Nephron (organoid): ENCODE measurements around the gene NR2F1.

Source experiments
- H3K27ac Mint-ChIP-seq, 3 experiments: 2 replicates each; pipeline ENCODE4 v1.8.0; 2020; ENCODE audit warnings: mixed read lengths in 3 of 3, mild to moderate bottlenecking in 2 of 3, moderate library complexity in 1 of 3
- H3K27me3 Mint-ChIP-seq: 2 replicates; pipeline ENCODE4 v1.8.0; 2021; ENCODE audit warnings: low read depth, mild to moderate bottlenecking, moderate library complexity, mixed read lengths
- H3K36me3 Mint-ChIP-seq: 2 replicates; pipeline ENCODE4 v1.8.0; 2020; ENCODE audit warnings: low read depth, mixed read lengths
- H3K4me1 Mint-ChIP-seq: 2 replicates; pipeline ENCODE4 v1.8.0; 2020; ENCODE audit warnings: mixed read lengths
- H3K4me3 Mint-ChIP-seq, 3 experiments: 2 replicates each; pipeline ENCODE4 v1.8.0; 2020; ENCODE audit warnings: mild to moderate bottlenecking in 3 of 3, mixed read lengths in 3 of 3, moderate library complexity in 2 of 3
- H3K9me3 Mint-ChIP-seq: 2 replicates; pipeline ENCODE4 v1.8.0; 2020; ENCODE audit warnings: mixed read lengths
- TF ChIP-seq, protein P1 (sequence below), 3 experiments: fragments of 200-600 bp; sonication (generic); IDR thresholded peaks; one replicate each; pipeline ENCODE4 v1.5.0; 2021; ENCODE audit warnings: antibody characterized with exemption in 3 of 3; ENCODE audit not compliant: unreplicated experiment in 3 of 3

The NR2F1 gene

GRCh38 chr5:93577854-93578812, 4.9 kb upstream of the NR2F1 start:
- Mint-ChIP-seq H3K4me1 (peaks cover 52% of the 10 kb centered on the region), H3K36me3 (no peaks in the 10 kb centered on the region), H3K27ac (peak overlapping the region in 2 of 3 experiments; percentile 98 to 99), H3K9me3 (no peaks in the 10 kb centered on the region), H3K4me3 (no peak overlapping the region), H3K27me3 (peaks cover 54% of the 10 kb centered on the region)
- TF ChIP-seq, protein P1, sequence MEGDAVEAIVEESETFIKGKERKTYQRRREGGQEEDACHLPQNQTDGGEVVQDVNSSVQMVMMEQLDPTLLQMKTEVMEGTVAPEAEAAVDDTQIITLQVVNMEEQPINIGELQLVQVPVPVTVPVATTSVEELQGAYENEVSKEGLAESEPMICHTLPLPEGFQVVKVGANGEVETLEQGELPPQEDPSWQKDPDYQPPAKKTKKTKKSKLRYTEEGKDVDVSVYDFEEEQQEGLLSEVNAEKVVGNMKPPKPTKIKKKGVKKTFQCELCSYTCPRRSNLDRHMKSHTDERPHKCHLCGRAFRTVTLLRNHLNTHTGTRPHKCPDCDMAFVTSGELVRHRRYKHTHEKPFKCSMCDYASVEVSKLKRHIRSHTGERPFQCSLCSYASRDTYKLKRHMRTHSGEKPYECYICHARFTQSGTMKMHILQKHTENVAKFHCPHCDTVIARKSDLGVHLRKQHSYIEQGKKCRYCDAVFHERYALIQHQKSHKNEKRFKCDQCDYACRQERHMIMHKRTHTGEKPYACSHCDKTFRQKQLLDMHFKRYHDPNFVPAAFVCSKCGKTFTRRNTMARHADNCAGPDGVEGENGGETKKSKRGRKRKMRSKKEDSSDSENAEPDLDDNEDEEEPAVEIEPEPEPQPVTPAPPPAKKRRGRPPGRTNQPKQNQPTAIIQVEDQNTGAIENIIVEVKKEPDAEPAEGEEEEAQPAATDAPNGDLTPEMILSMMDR (IDR thresholded peaks at IDR 0.05; ENCODE audit: unreplicated experiment in 3 of 3): no peak

DNA sequence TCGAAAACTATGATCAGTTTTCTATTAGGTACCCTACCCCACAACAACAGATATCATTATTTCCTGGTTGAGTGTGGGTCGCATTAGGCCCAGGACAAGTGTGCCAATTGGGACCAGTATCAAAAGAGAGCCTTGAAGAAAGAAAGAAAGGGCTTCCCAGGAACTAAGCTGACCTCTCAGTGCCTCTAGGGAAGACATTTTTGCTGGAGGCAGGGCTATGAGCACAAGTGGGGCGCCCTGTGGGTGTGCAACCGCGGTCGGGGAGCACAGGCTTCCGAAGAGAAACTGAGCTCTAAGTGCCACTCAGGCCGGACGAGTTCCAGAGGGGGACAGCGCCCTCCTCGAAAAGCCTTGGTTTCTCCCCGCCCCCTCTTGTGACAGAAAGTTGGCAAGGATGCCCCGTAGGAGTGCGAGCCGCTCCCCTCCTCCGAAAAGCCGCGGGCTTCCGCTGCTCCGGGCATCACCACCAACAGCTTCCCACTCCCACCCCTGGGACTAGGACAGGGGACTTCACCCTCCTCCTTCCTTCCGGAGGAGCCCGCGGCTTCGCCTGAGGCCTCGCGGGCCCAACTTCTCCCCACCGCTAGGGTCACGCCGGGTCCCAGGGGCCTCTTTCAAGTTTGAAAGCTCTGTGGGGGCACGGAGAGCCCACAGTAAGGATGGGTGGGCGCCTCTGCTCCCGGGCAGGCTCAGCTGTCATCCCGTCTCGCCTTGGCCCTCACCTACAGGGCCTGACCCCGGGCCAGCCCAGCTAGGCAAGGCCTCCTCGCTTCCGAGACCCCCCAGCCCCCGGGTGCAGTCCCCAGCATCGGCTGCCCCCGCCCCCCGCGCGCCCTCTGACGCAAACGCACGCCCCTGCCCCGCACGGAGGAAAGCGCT, 4.0 kb upstream of the NR2F1 start:
- TF ChIP-seq, protein P1 (IDR thresholded peaks at IDR 0.05; ENCODE audit: unreplicated experiment in 3 of 3): no peak
- Mint-ChIP-seq H3K4me3 (no peak overlapping the region), H3K27me3 (peaks cover 49% of the 10 kb centered on the region), H3K27ac (peak overlapping the region in 2 of 3 experiments; percentile 98 to 99), H3K4me1 (peaks cover 43% of the 10 kb centered on the region), H3K9me3 (peaks cover 4% of the 10 kb centered on the region), H3K36me3 (peaks cover 4% of the 10 kb centered on the region)

DNA sequence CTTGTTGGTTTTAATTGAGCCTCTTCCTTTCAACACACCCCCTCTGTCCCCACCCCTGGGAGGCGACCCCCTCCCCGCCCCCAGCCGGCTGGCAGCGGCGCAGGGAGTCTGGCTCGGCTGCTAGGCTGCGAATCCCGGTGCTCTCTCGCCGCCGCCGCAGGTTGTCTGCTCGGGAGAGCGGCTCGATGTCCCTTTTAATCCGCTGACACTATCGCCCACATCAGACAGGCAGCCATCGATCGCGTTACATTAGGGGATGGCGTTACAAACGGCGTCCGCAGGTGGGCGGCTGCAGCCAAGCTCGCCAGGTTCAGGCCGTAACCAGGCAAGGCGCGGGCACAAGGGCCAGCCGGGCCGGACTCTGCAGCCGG, 3.3 kb upstream of the NR2F1 start:
- Mint-ChIP-seq H3K4me3 (no peak overlapping the region), H3K27ac (peak overlapping the region in 1 of 3 experiments; percentile 68), H3K4me1 (peaks cover 37% of the 10 kb centered on the region), H3K27me3 (peaks cover 43% of the 10 kb centered on the region), H3K9me3 (peaks cover 4% of the 10 kb centered on the region), H3K36me3 (peaks cover 4% of the 10 kb centered on the region)
- TF ChIP-seq, protein P1 (IDR thresholded peaks at IDR 0.05; ENCODE audit: unreplicated experiment in 3 of 3): no peak

DNA sequence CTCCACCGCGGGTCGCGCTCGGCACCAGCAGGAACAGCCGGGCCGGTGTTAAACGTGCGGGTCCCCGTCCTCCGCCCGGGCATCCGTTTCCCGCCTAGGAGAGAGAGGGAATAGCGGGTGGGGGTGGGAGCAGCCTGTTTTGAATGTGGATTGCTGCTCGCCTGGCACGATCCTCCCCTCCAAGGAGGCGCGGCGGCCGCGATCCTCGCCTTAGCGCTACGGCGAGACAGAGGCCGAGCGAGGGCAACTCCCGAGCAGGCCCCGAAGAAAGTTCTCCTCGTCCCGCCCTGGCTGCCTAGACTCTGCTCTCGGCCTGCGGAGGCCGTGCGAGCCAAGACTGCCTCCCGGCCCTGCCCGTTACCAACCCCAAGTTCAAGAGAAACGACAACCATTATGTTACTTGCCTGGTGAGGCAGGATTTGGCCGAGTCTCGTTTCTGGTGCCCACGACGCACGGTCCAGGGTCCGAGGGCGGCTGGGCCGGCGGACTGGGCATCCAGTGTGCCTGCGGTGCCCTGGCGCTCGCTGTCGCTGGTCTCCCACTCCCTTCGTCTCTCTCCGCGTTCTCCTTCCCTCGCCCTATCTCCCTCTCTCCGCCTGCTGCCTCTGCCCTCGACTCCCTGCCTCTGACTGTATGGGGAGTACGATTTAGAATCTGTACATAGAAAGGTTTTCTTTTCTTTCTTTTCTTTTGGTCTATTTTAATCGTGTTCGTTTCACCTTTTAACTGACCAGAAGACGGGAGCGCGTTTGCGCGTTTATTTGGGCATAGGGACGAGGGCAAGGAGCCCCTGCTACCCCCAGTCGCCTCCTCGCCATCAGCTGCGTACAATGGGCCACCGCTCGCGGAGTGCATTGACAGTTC, 2.7 kb upstream of the NR2F1 start:
- Mint-ChIP-seq H3K9me3 (peaks cover 4% of the 10 kb centered on the region), H3K27me3 (peaks cover 38% of the 10 kb centered on the region), H3K36me3 (peaks cover 4% of the 10 kb centered on the region), H3K27ac (no peak overlapping the region), H3K4me1 (peaks cover 30% of the 10 kb centered on the region), H3K4me3 (no peak overlapping the region)
- TF ChIP-seq, protein P1 (IDR thresholded peaks at IDR 0.05; ENCODE audit: unreplicated experiment in 3 of 3): no peak

DNA sequence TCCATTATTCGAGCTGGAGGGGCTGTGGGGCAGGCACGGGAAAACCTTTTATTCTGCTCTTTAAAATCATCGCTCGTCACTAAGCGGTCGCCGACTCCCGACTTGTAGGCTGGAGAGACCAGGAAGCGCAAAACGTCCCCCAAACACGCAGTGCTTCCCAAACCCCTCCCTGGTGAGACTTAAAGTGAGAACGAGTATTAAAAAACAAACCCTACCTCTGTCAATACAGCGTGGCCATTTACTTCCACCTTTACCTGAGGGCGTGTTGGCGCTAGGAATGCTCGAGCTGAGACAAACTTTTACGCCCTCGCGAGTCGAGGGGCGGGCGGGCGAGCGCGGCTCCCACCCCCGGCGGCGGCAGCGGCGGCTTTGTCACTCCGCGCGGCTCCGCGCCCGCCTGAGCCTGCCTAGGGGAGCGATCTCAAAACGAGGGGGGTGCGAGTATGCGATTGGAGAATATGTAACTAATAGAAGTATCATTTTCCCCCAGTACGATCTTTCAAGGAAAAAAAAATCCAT, 2.0 kb upstream of the NR2F1 start, which contains the start of gene NR2F1-AS1:
Gene NR2F1-AS1 (minus strand): TSS at position 293 of the 519 bp plus-strand sequence.
- TF ChIP-seq, protein P1 (IDR thresholded peaks at IDR 0.05; ENCODE audit: unreplicated experiment in 3 of 3): no peak
- H3K9me3 Mint-ChIP-seq: peaks cover 7% of the 10 kb centered on the region
- H3K36me3 Mint-ChIP-seq: peaks cover 11% of the 10 kb centered on the region
- no peak within 1 kb of the TSS for H3K4me3 Mint-ChIP-seq
- H3K4me1 Mint-ChIP-seq: peaks cover 24% of the 10 kb centered on the region
- H3K27ac Mint-ChIP-seq: no peak within 1 kb of the TSS
- H3K27me3 Mint-ChIP-seq: peaks cover 38% of the 10 kb centered on the region
